WTC11 (cell line): ENCODE results near the gene SURF1. TPM values are rescaled to one million over a fixed set of nuclear protein-coding genes. Genes with fewer than 3 reads are reported as not detected.
A peak's percentile ranks its signal among the peaks of the same experiment; 100 is the strongest.

Experiments
- ATAC-seq: fragments of 200-7000 bp; cut with Tn5 transposase; 2 replicates; pipeline ENCODE4 v1.10.0; 2021; ENCODE audit warnings: mild to moderate bottlenecking, moderate library complexity
- CTCF ChIA-PET: fragments of 300-600 bp; sonication (Branson Sonifier 250); formaldehyde crosslinking; loops from one replicate; lab custom pipeline; 2021; ENCODE audit warnings: antibody characterized with exemption; lab: Charles Lee
- POLR2A ChIA-PET: fragments of 350-600 bp; sonication (Branson Sonifier 250); formaldehyde crosslinking; loops from one replicate; lab custom pipeline; 2021; ENCODE audit warnings: antibody characterized with exemption; lab: Charles Lee
- DNase-seq: peaks from one replicate; pipeline ENCODE4 v3.0.0; 2021; ENCODE audit warnings: low spot score
- H3K27ac Mint-ChIP-seq: 2 replicates; pipeline ENCODE4 v1.8.0; 2021; ENCODE audit warnings: mixed read lengths
- H3K27me3 Mint-ChIP-seq: 2 replicates; pipeline ENCODE4 v1.8.0; 2021; ENCODE audit warnings: low read depth, mild to moderate bottlenecking, moderate library complexity, mixed read lengths
- H3K36me3 Mint-ChIP-seq: 2 replicates; pipeline ENCODE4 v1.8.0; 2021; ENCODE audit warnings: mixed read lengths
- H3K4me1 Mint-ChIP-seq: 2 replicates; pipeline ENCODE4 v1.8.0; 2022; ENCODE audit warnings: mixed read lengths
- H3K4me3 Mint-ChIP-seq: 2 replicates; pipeline ENCODE4 v1.8.0; 2021; ENCODE audit warnings: mild to moderate bottlenecking, moderate library complexity, mixed read lengths
- H3K9me3 Mint-ChIP-seq: 2 replicates; pipeline ENCODE4 v1.8.0; 2021; ENCODE audit warnings: mixed read lengths
- ATF1 ChIP-seq: sonication (generic); formaldehyde crosslinking; IDR thresholded peaks from 2 replicates; pipeline ENCODE4 v1.8.1; 2023; ENCODE audit warnings: mild to moderate bottlenecking, moderate library complexity, missing genetic modification reagents
- FOXP1 ChIP-seq: sonication (generic); formaldehyde crosslinking; IDR thresholded peaks from 2 replicates; pipeline ENCODE4 v1.8.0; 2022; ENCODE audit warnings: missing genetic modification reagents, mild to moderate bottlenecking, moderate library complexity, borderline replicate concordance
- JAZF1 ChIP-seq: fragments of 250-450 bp; sonication (Bioruptor Pico); IDR thresholded peaks from 2 replicates; pipeline ENCODE4 v1.9.0; 2021; ENCODE audit warnings: moderate library complexity, mild to moderate bottlenecking, inconsistent platforms
- OVOL2 ChIP-seq: fragments of 250-450 bp; sonication (Bioruptor Pico); IDR thresholded peaks from 2 replicates; pipeline ENCODE4 v1.9.0; 2021; ENCODE audit warnings: mild to moderate bottlenecking, borderline replicate concordance
- SOX15 ChIP-seq: fragments of 250-450 bp; sonication (Bioruptor Pico); IDR thresholded peaks from 2 replicates; pipeline ENCODE4 v1.9.0; 2021; ENCODE audit warnings: mild to moderate bottlenecking
- TCF7 ChIP-seq: sonication (generic); formaldehyde crosslinking; IDR thresholded peaks from 2 replicates; pipeline ENCODE4 v1.8.0; 2022; ENCODE audit warnings: mild to moderate bottlenecking, low read depth, missing genetic modification reagents, moderate library complexity
- TEAD4 ChIP-seq: sonication (generic); formaldehyde crosslinking; IDR thresholded peaks from 2 replicates; pipeline ENCODE4 v1.8.0; 2022; ENCODE audit warnings: mild to moderate bottlenecking, missing genetic modification reagents
- ZNF138 ChIP-seq: sonication (generic); formaldehyde crosslinking; conservative IDR thresholded peaks from 2 replicates; pipeline ENCODE4 v1.8.1; 2022; ENCODE audit warnings: mild to moderate bottlenecking, moderate library complexity, missing genetic modification reagents
- ZNF263 ChIP-seq: sonication (generic); formaldehyde crosslinking; IDR thresholded peaks from 2 replicates; pipeline ENCODE4 v1.8.1; 2022; ENCODE audit warnings: low read depth, mild to moderate bottlenecking, moderate library complexity, missing genetic modification reagents
- total RNA-seq: library from RNA; stranded (reverse); gene quantifications from 3 replicates; pipeline ENCODE4 v1.2.3, GENCODE V29; 2021
- TF ChIP-seq, protein P1 (sequence below): sonication (generic); formaldehyde crosslinking; IDR thresholded peaks from 2 replicates; pipeline ENCODE4 v1.8.1; 2022; ENCODE audit warnings: mild to moderate bottlenecking, missing genetic modification reagents, moderate library complexity, borderline replicate concordance
- TF ChIP-seq, protein P2 (sequence below): sonication (generic); formaldehyde crosslinking; IDR thresholded peaks from 2 replicates; pipeline ENCODE4 v1.8.0; 2023; ENCODE audit warnings: missing genetic modification reagents, mild to moderate bottlenecking, borderline replicate concordance
- TF ChIP-seq, protein P3 (sequence below): fragments of 250-450 bp; sonication (Bioruptor Pico); IDR thresholded peaks from 2 replicates; pipeline ENCODE4 v1.8.0; 2021; ENCODE audit warnings: mild to moderate bottlenecking
- TF ChIP-seq, protein P4 (sequence below): fragments of 250-450 bp; sonication (Bioruptor Pico); IDR thresholded peaks from 2 replicates; pipeline ENCODE4 v2.1.2; 2022; ENCODE audit warnings: mild to moderate bottlenecking, moderate library complexity
- TF ChIP-seq, protein P5 (sequence below): sonication (generic); formaldehyde crosslinking; IDR thresholded peaks from 2 replicates; pipeline ENCODE4 v1.8.0; 2022; ENCODE audit warnings: mild to moderate bottlenecking, missing genetic modification reagents
- TF ChIP-seq, protein P6 (sequence below): sonication (generic); formaldehyde crosslinking; IDR thresholded peaks from 2 replicates; pipeline ENCODE4 v1.8.0; 2022; ENCODE audit warnings: missing genetic modification reagents
- TF ChIP-seq, protein P7 (sequence below): sonication (generic); formaldehyde crosslinking; IDR thresholded peaks from 2 replicates; pipeline ENCODE4 v1.8.0; 2023; ENCODE audit warnings: mild to moderate bottlenecking, missing genetic modification reagents
- TF ChIP-seq, protein P8 (sequence below): fragments of 200-600 bp; IDR thresholded peaks from 2 replicates; pipeline ENCODE4 v1.8.0; 2022; ENCODE audit warnings: antibody characterized with exemption

Gene SURF1
- total RNA-seq, 1 experiment from 2014 or later: 33.3 TPM

DNA sequence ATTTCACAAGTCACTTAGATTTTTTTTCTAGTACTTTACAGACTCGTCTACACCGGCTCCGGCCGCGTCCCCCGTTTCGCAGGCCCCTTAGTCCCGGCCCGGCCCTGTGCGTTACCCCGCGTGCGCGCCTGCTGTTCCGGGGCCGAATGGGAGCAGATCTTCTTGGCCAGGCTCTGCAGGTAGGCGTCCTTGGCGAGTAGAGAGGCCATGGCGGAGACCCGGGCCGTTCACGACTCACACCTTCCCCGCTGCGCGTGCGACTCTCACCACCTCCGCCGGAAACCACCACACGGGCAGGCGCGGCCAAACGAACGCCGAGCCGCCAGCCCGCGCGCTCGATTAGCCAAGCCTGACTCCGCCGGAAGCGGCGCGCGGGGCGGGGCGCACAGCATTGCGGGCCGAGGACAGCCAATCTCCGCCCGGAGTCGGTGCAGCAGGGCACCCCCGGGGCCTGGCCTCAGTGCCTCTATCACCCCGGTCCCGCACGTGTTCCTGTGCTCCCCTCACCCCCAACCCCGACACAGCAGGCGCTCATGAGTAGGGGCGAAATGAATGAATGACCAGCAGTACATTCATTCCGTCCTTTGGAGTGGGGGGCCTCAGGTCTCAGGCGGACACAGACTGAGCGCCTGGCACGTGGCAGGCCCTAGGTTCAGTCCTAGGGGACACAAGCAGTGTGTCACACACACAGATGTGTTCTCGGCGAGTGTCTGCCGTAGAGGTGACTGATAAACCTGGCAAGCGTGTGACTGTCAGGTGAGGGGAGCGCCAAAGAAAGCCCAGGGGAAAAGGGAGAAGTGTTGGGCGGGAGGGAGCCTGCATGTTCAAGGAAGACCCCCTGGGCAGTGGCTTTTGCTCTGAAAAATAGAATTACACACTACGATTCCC, 20.1 kb downstream of the SURF1 start, which contains the start of gene SURF6:
SURF6 (minus strand) TSS at position 265 of the 888 bp plus-strand sequence; CDS start at position 209, 56 bp downstream.
- H3K36me3 Mint-ChIP-seq: peaks cover 60% of the 10 kb centered on the region
- peak; percentile 92 for DNase-seq
- peak; percentile 84 for ATAC-seq
- peak within 1 kb of the TSS; percentile 94 for H3K4me3 Mint-ChIP-seq
- peak within 1 kb of the TSS; percentile 96 for H3K27ac Mint-ChIP-seq
- ChIA-PET CTCF (interaction anchor here (0.6 to 3.7 kb wide), 2 partner anchors 149 to 158 kb away, joined by 3 to 33 read pairs; no protein-coding TSS in a partner anchor), POLR2A (no interaction called here)
- no peaks in the 10 kb centered on the region for H3K9me3 Mint-ChIP-seq
- H3K27me3 Mint-ChIP-seq: no peaks in the 10 kb centered on the region
- peaks cover 24% of the 10 kb centered on the region for H3K4me1 Mint-ChIP-seq
- TF ChIP-seq JAZF1 (CRISPR knock-in tag): no peak
- TF ChIP-seq, protein P1, sequence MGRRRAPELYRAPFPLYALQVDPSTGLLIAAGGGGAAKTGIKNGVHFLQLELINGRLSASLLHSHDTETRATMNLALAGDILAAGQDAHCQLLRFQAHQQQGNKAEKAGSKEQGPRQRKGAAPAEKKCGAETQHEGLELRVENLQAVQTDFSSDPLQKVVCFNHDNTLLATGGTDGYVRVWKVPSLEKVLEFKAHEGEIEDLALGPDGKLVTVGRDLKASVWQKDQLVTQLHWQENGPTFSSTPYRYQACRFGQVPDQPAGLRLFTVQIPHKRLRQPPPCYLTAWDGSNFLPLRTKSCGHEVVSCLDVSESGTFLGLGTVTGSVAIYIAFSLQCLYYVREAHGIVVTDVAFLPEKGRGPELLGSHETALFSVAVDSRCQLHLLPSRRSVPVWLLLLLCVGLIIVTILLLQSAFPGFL (CRISPR knock-in tag): no peak
- TF ChIP-seq ZNF263 (CRISPR knock-in tag): no peak
- TF ChIP-seq, protein P2, sequence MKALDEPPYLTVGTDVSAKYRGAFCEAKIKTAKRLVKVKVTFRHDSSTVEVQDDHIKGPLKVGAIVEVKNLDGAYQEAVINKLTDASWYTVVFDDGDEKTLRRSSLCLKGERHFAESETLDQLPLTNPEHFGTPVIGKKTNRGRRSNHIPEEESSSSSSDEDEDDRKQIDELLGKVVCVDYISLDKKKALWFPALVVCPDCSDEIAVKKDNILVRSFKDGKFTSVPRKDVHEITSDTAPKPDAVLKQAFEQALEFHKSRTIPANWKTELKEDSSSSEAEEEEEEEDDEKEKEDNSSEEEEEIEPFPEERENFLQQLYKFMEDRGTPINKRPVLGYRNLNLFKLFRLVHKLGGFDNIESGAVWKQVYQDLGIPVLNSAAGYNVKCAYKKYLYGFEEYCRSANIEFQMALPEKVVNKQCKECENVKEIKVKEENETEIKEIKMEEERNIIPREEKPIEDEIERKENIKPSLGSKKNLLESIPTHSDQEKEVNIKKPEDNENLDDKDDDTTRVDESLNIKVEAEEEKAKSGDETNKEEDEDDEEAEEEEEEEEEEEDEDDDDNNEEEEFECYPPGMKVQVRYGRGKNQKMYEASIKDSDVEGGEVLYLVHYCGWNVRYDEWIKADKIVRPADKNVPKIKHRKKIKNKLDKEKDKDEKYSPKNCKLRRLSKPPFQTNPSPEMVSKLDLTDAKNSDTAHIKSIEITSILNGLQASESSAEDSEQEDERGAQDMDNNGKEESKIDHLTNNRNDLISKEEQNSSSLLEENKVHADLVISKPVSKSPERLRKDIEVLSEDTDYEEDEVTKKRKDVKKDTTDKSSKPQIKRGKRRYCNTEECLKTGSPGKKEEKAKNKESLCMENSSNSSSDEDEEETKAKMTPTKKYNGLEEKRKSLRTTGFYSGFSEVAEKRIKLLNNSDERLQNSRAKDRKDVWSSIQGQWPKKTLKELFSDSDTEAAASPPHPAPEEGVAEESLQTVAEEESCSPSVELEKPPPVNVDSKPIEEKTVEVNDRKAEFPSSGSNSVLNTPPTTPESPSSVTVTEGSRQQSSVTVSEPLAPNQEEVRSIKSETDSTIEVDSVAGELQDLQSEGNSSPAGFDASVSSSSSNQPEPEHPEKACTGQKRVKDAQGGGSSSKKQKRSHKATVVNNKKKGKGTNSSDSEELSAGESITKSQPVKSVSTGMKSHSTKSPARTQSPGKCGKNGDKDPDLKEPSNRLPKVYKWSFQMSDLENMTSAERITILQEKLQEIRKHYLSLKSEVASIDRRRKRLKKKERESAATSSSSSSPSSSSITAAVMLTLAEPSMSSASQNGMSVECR (CRISPR knock-in tag): peak; percentile 89
- peak; percentile 20; the same call in 1 of the 2 replicates for TF ChIP-seq TCF7 (CRISPR knock-in tag)
- TF ChIP-seq, protein P3, sequence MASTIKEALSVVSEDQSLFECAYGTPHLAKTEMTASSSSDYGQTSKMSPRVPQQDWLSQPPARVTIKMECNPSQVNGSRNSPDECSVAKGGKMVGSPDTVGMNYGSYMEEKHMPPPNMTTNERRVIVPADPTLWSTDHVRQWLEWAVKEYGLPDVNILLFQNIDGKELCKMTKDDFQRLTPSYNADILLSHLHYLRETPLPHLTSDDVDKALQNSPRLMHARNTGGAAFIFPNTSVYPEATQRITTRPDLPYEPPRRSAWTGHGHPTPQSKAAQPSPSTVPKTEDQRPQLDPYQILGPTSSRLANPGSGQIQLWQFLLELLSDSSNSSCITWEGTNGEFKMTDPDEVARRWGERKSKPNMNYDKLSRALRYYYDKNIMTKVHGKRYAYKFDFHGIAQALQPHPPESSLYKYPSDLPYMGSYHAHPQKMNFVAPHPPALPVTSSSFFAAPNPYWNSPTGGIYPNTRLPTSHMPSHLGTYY (CRISPR knock-in tag): peak; percentile 28; the same call in 1 of the 2 replicates
- TF ChIP-seq FOXP1 (CRISPR knock-in tag): peak; percentile 94
- TF ChIP-seq ATF1 (CRISPR knock-in tag): 0 out of 2 replicates have a peak, but pooled peaks have one; percentile 65
- no peak for TF ChIP-seq SOX15 (CRISPR knock-in tag)
- TF ChIP-seq, protein P4, sequence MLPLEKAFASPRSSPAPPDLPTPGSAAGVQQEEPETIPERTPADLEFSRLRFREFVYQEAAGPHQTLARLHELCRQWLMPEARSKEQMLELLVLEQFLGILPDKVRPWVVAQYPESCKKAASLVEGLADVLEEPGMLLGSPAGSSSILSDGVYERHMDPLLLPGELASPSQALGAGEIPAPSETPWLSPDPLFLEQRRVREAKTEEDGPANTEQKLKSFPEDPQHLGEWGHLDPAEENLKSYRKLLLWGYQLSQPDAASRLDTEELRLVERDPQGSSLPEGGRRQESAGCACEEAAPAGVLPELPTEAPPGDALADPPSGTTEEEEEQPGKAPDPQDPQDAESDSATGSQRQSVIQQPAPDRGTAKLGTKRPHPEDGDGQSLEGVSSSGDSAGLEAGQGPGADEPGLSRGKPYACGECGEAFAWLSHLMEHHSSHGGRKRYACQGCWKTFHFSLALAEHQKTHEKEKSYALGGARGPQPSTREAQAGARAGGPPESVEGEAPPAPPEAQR (CRISPR knock-in tag): no peak
- TF ChIP-seq, protein P5, sequence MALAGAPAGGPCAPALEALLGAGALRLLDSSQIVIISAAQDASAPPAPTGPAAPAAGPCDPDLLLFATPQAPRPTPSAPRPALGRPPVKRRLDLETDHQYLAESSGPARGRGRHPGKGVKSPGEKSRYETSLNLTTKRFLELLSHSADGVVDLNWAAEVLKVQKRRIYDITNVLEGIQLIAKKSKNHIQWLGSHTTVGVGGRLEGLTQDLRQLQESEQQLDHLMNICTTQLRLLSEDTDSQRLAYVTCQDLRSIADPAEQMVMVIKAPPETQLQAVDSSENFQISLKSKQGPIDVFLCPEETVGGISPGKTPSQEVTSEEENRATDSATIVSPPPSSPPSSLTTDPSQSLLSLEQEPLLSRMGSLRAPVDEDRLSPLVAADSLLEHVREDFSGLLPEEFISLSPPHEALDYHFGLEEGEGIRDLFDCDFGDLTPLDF: no peak
- TF ChIP-seq, protein P6, sequence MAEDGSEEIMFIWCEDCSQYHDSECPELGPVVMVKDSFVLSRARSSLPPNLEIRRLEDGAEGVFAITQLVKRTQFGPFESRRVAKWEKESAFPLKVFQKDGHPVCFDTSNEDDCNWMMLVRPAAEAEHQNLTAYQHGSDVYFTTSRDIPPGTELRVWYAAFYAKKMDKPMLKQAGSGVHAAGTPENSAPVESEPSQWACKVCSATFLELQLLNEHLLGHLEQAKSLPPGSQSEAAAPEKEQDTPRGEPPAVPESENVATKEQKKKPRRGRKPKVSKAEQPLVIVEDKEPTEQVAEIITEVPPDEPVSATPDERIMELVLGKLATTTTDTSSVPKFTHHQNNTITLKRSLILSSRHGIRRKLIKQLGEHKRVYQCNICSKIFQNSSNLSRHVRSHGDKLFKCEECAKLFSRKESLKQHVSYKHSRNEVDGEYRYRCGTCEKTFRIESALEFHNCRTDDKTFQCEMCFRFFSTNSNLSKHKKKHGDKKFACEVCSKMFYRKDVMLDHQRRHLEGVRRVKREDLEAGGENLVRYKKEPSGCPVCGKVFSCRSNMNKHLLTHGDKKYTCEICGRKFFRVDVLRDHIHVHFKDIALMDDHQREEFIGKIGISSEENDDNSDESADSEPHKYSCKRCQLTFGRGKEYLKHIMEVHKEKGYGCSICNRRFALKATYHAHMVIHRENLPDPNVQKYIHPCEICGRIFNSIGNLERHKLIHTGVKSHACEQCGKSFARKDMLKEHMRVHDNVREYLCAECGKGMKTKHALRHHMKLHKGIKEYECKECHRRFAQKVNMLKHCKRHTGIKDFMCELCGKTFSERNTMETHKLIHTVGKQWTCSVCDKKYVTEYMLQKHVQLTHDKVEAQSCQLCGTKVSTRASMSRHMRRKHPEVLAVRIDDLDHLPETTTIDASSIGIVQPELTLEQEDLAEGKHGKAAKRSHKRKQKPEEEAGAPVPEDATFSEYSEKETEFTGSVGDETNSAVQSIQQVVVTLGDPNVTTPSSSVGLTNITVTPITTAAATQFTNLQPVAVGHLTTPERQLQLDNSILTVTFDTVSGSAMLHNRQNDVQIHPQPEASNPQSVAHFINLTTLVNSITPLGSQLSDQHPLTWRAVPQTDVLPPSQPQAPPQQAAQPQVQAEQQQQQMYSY (CRISPR knock-in tag): no peak
- TF ChIP-seq, protein P7, sequence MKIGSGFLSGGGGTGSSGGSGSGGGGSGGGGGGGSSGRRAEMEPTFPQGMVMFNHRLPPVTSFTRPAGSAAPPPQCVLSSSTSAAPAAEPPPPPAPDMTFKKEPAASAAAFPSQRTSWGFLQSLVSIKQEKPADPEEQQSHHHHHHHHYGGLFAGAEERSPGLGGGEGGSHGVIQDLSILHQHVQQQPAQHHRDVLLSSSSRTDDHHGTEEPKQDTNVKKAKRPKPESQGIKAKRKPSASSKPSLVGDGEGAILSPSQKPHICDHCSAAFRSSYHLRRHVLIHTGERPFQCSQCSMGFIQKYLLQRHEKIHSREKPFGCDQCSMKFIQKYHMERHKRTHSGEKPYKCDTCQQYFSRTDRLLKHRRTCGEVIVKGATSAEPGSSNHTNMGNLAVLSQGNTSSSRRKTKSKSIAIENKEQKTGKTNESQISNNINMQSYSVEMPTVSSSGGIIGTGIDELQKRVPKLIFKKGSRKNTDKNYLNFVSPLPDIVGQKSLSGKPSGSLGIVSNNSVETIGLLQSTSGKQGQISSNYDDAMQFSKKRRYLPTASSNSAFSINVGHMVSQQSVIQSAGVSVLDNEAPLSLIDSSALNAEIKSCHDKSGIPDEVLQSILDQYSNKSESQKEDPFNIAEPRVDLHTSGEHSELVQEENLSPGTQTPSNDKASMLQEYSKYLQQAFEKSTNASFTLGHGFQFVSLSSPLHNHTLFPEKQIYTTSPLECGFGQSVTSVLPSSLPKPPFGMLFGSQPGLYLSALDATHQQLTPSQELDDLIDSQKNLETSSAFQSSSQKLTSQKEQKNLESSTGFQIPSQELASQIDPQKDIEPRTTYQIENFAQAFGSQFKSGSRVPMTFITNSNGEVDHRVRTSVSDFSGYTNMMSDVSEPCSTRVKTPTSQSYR: 0 out of 2 replicates have a peak, but pooled peaks have one; percentile 70
- TF ChIP-seq, protein P8, sequence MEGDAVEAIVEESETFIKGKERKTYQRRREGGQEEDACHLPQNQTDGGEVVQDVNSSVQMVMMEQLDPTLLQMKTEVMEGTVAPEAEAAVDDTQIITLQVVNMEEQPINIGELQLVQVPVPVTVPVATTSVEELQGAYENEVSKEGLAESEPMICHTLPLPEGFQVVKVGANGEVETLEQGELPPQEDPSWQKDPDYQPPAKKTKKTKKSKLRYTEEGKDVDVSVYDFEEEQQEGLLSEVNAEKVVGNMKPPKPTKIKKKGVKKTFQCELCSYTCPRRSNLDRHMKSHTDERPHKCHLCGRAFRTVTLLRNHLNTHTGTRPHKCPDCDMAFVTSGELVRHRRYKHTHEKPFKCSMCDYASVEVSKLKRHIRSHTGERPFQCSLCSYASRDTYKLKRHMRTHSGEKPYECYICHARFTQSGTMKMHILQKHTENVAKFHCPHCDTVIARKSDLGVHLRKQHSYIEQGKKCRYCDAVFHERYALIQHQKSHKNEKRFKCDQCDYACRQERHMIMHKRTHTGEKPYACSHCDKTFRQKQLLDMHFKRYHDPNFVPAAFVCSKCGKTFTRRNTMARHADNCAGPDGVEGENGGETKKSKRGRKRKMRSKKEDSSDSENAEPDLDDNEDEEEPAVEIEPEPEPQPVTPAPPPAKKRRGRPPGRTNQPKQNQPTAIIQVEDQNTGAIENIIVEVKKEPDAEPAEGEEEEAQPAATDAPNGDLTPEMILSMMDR: no peak
- TF ChIP-seq TEAD4: no peak
- peak; percentile 94; the same call in 1 of the 2 replicates for TF ChIP-seq ZNF138 (CRISPR knock-in tag)
- no peak for TF ChIP-seq OVOL2 (CRISPR knock-in tag)
